H1 (cell line): ENCODE measurements around the gene DTNB. TPM values are rescaled to one million over a fixed set of nuclear protein-coding genes. Genes with fewer than 3 reads are reported as not detected.

Experiments
- HDAC6 ChIP-seq: IDR thresholded peaks from one replicate; pipeline ENCODE4 v1.7.1; 2012; ENCODE audit warnings: low read depth, mild to moderate bottlenecking, inconsistent platforms, low read length, moderate library complexity
- RFX5 ChIP-seq: IDR thresholded peaks from 2 replicates; pipeline ENCODE4 v1.6.1; 2011; ENCODE audit warnings: low read depth, low read length, improper control_type of control experiment, borderline replicate concordance
- polyA plus RNA-seq, 7 experiments: library from polyadenylated mRNA; depleted of rRNA in 3 of 7; stranded (reverse) in 5 of 7; unstranded in 2 of 7; fragments of >200 nt in 5 of 7; fragments of 200-250 nt in 2 of 7; gene quantifications; 1 replicate in 5 of 7; 2 replicates in 1 of 7; 4 replicates in 1 of 7; pipeline versions ENCODE4 v1.2.1 to v1.2.3, GENCODE V29; 2011 to 2013; ENCODE audit warnings: missing spikeins in 2 of 7, mixed read lengths in 2 of 7
- total RNA-seq: library from RNA; stranded (reverse); fragmentation: NEBNext Ultra II Directional; extraction: Animal tissue kit (Norgen Biotek cat#: 25700); gene quantifications from 2 replicates; pipeline ENCODE4 v1.2.1, GENCODE V29; 2021

The DTNB gene
- total and polyA plus RNA-seq, 2 of the 8 experiments (the other 6 are each of a cell fraction or from before 2014, with no cell fraction given): 39.6 to 49.5 TPM

- TF ChIP-seq HDAC6: no peak
- TF ChIP-seq RFX5: no peak
These were observed 75.5 kb downstream of the DTNB start (continued) for GRCh38 chr2:25597881-25598280.
